GM18520 (cell line): ENCODE measurements around the gene PRKCA.

Experiments used
- ATAC-seq: cut with Tn5 transposase; IDR thresholded peaks from one replicate; pipeline ENCODE4 v1.9.1; 2021; ENCODE audit not compliant: unreplicated experiment

The PRKCA gene

GRCh38 chr17:66817750-66818149 lies 515.3 kb downstream of the PRKCA start:
- no peak for ATAC-seq

GRCh38 chr17:66819466-66819865 lies 517.1 kb downstream of the PRKCA start:
- no peak for ATAC-seq

- ATAC-seq, result no peak
Measured at GRCh38 chr17:66822009-66822408, 519.6 kb downstream of the PRKCA start.

- no peak for ATAC-seq
Measured at GRCh38 chr17:66826856-66827255, 524.4 kb downstream of the PRKCA start.

DNA sequence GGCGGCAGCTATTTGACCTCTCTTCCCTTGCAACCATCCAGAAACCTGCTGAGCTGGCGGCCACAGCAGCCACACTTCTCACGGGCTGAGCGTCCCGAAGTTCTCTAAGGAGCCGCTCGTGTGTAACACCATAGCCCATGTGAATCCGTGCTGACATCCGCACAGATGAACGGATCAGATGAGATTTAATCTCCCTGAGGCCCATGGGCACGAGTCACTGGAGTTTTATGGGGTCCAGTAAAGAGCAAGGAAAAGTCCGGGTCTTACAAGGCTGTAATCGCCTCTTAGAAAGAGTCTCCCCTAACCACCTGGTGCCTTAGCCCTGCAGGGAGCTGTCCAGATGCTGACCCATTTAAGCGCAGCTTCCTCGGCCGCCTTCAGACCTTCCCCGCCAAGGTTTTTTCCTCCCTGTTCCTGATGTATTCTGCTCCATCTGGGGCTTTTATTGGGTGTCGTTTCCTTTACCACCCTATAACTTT lies 527.0 kb downstream of the PRKCA start:
- no peak for ATAC-seq

- no peak for ATAC-seq
Measured at GRCh38 chr17:66829883-66830282, 527.5 kb downstream of the PRKCA start.

- no peak for ATAC-seq
Measured at GRCh38 chr17:66830451-66830850, 528.0 kb downstream of the PRKCA start.

GRCh38 chr17:66831383-66832210 lies 529.2 kb downstream of the PRKCA start:
- no peak for ATAC-seq

GRCh38 chr17:66833201-66833600 lies 530.8 kb downstream of the PRKCA start:
- ATAC-seq, result no peak

DNA sequence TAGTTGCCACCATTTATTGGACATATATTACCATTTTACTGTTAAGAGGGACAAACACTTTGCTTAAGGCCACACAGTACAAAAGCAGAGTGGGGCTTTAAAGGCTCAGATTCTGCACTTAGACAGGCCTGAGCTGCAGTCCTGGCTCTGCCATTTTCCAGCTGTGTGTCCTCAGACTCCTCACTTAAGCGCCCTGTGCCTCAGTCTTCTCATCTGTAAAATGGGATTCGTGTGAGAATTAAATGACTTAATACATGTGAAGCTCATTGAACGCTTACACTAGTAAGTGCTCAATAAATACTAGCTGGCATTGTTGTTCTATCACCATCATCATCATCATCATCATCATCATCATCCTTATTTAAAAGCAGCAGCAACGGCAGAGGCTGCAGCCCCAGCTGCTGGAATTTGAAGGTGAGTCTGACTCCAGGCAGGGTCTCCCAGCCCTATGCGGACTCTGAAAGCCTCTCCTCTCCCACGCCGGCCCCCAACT lies 532.1 kb downstream of the PRKCA start:
- ATAC-seq, result no peak

DNA sequence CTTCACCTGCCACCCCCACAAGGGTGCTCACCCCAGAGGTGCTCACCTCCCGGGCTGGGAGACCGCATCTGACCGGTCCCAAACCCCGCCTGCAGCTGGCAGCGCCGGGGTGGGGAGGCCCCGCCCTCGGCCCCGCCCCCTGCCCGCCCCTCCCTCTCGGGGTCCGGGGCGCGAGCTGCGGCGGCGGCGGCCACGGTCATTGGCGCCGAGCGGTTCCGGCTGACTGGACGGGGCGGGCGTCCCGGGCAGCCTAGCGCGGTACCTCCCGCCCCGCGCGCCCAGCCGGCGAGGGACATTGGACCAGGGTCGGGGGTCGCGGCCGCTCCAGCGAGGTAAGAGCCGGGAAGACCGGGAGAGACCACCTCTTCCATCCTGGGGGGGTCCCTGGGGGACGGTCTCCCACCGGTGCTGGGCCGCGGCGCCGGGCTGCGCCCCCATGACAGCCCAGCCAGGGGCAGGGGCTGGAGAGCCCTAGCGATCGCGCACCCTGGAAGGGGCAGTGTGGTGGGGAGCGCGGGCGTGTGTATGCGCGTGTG lies 532.6 kb downstream of the PRKCA start, which contains the start of gene CACNG5:
Gene CACNG5, plus strand, starts transcription at position 199 of the 536 bp plus-strand sequence. CDS start 42,216 bp downstream, outside the sequence.
- ATAC-seq, result no peak

GRCh38 chr17:66835476-66835875 lies 533.1 kb downstream of the PRKCA start:
- ATAC-seq, result no peak

DNA sequence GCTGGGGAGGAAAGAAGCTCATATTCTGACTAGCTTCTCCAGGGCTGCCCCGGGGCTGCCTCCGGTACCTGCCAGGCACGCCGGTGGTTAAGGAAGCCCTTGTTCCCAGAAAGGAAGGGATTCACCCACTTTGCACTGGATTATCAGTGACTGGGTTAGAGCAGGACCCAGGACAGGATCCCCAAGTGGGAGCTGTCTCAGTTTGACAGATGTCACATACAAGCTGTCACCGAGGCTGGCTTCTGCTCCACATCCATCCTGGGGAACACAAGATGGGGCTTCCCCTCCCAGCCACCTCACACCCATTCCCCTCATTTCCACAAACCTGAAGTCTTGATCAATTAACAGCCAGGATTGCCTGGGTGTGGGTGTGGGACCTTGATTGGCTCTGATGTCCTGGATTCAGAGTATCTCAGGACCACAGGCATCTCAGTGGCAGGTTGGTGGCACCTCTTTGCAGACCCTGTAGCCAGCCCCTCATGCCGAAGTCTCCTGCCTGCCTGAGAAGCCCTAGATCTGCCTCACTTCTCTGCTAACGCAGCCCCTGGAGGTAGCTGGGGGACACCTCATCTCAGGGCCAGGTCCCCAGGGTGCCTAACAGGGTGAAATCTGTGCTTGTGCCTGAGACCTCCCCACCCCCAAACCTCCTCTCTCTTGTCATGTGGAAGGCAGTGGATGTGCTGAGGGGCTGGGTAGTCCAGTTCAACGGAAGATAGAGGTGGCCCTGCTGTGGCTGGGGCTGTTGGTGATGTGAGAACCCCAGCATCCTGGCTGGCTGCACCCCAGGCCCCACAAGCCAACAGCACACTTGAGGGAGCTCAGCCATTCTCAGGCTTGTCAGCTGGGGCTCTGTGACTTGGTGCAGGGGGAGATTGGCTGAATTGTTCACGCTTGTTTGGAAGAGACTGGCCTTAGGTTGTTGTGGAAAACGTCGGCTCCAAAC lies 533.9 kb downstream of the PRKCA start:
- no peak for ATAC-seq

GRCh38 chr17:66837226-66837625 lies 534.8 kb downstream of the PRKCA start:
- no peak for ATAC-seq

DNA sequence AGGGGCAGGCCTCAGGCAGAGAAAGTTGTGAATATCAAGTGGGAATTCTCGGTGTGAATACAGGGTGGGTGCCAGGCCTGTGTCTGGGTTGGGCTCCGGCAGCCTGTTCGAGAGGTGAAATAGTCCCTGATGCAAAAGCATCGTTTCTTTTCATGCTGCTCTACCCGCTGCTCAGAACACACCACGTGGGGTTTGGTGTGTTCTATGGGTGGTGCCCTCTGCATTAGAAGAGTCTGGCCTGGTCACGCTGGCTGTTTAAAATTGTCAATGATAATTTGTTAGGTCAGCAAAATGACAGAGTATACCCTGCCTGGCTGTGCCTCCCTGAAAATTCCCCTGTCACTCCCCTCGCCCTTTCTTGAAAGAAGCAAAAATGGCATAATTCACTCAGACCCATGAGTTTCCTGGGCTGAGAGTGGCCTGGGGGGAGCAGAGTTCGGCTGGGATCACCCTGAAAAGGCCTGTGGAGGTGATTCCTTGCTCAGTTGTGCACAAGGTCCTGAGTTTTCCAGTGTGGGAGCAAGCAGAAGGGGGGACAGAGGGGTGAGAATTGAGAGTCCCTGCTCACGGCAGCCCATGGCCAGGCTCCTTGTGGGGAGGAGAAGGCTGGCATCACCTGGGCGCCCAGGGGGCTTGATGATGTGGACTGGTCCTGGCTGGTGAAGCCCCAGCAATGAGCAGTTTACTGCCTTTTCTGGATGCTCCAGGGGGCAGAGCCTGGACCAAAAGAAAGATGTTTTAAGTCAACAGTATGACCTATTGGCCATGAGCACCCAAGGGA lies 535.7 kb downstream of the PRKCA start:
- no peak for ATAC-seq

DNA sequence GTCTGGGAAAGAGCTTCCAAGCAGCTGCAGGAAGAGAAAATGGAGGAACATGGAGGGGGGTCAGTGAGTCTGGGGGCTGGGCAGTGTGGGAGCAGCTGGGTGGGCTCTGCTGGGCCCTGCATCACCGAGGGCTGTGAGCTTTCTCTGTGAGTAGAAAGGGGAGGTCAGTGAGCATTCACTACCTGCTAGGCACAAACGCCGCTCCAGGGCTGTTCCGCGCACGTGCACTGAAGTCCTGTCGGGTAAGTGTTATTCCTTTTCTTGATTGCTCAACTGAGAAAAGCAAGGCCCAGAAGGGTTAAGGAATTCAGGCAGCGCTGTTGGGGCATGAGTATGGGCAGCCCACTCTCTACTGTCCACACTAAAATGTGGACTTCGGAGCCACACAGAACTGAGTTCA lies 537.2 kb downstream of the PRKCA start:
- no peak for ATAC-seq

- ATAC-seq, result no peak
Measured at GRCh38 chr17:66840061-66840460, 537.6 kb downstream of the PRKCA start.

GRCh38 chr17:66841328-66841727 lies 538.9 kb downstream of the PRKCA start:
- ATAC-seq, result no peak

- no peak for ATAC-seq
Measured at GRCh38 chr17:66841744-66842143, 539.3 kb downstream of the PRKCA start.

GRCh38 chr17:66842505-66842904 lies 540.1 kb downstream of the PRKCA start:
- ATAC-seq, result no peak
